AG08396 (cell line): Measurements from ENCODE around the gene CEP72.
"Not testable (repeated sequence)": the region's sequence is repeated elsewhere in the genome, so short reads cannot be mapped to it uniquely, and the experiment has no call there.

Experiments used
- DNase-seq: peaks from one replicate; pipeline ENCODE4 v3.0.0; 2012; ENCODE audit warnings: low spot score, mixed read lengths

Gene CEP72

DNA sequence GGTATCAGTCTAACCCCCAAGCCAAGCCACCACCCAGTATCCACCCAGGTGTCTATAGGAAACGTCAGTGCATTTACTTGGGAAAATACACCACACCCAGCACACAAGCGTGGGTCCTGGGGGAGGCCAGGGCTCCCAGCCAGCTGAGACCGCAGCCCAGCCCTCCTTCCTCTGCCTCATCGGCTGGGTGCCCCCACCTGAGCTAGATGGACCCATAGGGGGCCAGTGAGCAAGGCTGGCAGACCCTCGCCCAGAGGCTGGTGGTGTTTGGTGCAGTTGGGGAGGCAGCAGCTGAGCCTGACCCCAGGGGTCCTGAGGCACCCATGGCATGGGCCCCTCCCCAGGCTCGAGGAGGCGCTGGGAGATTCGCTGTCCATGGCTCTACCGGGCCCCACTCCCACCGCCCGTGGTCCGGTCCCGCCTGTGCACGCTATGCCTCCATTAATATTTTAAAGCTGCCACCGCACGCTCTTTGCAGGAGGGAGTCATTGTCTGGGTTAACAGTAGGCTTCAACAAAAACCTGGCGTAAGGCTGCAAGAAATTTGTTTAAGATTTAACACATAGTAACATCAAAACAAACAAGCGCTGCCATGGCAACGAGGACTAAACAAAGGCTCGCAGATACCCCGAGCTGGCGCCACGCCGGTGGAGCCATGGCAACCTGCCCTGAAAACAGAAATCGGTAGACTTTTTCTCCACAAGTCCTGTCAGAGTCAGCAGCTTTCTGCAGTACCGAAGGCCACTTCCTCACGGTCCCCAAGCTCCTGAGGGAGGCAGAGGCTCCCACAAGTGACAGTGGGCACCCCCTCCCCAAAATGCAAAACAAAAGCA lies 60.4 kb downstream of the CEP72 start:
- DNase-seq: peak; percentile 81

DNA sequence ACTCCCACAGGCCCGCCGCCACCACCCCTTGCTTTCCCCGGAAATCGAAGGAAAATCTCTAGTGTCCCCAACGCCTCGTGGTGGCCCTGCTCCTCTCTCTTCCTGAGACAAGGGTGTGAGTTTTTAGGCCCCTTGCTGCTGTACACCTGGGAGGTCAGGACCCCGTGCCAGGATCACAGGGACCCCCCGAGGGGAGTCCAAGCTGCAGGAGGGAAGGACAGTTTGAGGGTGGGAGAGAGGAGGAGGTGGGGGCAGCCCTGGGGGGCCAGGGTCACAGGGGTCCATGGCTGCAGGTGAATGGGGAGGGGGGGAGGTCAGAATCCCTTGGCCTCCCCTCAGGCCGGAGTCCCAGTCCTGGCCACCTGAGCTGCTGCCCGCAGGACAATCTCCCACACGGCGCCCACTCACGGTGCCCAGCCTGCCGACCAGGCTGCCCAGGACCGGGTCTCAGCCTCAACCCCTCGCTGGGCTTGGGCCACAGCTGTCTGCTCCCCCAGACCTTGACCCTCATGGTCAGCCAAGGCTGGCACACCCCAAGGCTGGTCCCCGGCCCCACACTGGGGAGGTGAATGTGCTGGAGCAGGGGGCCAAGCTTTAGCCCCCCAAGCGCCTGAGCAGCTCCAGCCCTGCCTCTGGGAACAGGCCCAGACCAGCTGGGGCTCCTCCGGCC lies 61.2 kb downstream of the CEP72 start:
- DNase-seq: no peak

DNA sequence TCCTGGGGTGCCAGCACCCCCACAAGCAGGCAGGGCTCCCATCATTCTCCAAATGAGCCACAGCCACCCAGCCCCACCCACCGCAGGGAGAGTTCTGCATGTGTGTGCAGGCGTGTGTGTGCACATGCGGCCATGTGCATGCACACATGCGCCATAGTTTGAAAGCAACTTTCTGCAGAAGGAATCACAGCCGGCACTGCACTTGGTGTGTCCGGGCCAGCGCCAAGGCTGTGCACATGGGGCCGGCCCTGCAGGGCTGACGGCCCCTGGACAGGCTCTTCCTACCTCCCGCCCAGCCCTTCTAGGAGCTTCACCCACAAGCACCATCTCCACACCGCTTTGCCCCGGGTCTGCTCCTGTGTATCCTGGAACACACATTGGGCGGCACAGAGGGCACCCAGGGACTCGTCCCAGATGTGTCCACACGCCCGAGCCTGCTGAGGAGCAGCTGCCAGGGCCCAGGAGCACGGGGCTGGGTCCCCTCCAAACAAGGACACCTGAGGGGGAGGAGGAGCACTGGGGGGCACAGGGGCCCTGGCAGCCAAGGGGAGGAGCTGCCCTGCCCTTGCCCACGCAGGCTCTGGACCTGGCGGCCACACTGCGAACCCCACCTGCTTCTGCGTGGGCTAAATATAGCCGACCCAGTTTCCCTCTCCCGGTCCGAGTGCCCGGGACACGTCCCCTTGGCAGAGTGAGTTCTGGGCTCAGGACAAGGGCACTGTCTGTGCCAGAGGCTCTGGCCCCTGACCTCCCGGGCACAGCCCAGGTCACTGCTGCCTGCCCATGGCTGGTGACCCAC lies 61.9 kb downstream of the CEP72 start:
- no peak for DNase-seq

DNA sequence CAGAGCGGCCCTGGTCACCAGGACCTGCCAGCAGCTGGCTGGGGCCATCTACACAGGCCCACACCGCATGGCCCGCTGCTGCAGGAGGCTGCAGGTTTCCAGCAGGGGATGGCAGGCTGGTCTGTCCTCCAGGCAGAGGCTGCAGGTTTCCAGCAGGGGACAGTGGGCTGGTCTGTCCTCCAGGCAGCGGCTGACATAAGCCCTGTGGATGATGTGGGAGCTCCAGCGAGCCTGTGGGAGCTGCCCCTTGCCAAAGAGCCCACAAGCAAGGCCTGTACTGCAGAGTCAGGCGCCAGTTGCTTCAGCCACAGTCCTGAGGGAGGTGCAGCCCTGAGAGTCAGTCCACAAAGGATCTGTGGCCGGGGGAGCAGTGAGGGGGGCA lies 62.5 kb downstream of the CEP72 start:
- DNase-seq: no peak

DNA sequence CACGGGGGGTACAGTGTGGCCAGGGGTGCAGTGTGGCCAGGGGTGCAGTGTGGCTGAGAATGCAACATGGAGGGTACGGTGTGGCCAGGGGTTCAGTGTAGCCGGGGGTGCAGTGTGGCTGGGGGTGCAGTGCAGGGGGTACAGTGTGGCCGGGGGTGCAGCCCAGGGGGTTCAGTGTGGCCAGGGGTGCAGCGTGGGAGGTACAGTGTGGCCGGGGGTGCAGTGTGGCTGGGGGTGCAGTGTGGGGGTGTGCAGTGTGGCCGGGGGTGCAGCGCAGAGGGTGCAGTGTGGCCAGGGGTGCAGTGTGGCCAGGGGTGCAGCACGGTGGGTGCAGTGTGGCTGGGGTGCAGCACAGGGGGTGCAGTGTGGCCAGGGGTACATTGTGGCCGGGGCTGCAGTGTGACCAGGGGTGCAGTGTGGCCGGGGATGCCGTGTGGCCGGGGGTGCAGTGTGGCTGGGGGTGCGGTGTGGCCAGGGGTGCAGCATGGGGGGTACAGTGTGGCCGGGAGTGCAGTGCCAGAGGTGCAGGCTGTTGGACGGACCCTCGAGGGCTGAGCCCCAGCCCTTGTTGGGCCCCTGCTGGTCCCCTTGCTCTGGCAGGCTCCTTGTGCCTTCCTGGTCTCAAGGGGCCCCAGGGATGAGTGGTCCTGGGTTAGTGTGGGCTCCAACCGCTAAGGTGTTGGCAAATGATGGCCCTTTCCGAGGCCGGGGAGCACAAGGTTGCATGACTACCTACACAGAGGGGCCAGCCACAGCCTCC lies 63.2 kb downstream of the CEP72 start:
- no peak for DNase-seq

DNA sequence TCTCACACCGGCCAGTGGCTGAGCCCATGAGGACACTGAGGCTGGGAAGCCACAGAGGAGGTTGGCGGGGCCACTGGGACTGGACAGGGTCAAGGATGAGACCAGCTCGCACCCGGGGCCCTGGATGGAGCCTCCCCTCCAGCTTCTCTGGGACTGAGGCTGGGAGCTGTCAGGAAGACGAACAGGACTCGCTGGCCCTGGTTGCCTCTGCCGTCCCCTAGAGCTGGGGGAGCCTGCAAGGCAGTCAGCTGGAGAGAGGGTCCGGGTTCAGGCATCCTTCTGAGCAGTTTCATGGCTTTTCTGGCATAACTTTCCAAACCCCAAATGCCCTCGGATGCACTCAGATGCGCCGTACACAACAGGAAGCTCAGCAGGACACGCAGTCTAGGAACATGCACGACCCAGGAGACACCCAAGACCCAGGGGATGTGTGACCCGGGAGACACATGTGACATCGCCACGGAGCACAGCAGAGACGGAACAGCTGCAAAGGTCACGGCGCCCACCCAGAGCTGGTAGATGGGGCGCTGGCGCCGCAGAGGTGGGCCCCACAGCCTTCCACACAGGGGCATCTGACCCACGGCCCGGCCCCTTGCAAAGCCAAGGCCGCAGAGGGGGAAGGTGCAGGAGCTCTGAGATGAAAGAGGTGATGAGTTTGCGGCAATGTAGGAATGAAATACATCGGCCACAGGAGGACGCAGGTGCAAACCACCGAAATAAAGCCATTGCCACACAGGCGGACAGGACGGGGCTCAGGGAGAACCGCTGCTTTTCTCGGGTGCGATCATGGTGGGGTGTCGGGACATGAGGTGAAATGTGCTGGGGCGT lies 63.9 kb downstream of the CEP72 start:
- no peak for DNase-seq

DNA sequence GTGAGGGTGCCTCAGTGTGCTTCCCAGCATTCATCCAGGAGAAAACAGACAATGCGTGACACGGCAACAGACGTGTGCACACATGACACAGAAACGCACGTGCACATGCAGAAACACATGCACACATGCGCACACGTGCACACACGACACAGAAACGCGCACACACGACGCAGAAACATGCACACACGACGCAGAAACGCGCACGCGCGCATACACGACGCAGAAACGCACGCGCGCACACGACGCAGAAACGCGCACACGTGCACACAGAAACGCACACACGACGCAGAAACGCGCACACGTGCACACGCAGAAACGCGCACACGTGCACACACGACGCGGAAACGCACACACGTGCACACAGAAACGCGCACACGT lies 64.5 kb downstream of the CEP72 start:
- no peak for DNase-seq

DNA sequence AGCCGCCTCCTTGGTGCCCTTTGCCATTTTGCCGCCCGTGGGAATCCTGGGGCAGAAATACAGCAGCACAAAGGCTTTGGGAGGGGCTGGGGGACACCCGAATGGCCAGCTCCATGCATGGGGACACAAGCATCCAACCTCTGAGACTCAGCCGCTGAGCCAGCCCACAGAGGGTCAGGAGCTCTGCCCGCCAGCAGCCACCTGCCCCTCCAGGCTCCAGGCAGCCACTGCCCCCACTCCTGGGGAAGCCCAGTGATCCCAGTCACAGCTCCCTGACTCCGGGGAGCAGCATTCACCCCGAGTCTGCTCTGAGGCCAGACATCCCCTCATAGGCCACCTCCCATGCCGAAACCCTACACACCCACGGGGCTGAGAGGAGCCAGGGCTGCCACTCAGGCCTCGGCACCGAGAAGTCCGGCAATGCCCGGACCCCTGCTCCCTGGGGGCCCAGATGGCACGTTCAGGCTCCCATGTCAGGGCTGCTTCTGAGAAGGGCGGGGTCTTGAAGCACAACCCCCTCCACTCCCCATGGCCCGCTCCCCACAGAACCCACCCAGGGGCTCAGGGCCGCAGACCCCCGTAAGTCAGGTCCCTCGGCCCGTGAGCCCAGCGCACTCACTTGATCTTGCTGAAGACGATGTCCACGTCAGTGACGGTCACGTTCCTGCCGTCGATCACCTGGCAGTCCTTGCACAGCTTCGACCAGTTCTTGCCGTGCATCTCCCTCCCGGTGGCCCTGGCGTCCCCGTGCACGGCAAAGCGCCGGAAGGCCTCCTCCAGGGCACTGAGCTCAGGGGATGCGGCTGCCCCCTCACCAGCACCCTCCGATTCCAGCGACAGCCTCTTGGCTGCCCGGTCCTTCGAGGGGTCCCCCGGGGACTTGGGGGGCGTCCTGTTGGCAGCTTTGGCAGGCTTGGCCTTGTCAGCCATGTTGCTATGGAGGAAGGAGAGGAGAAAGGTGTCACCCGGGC lies 65.3 kb downstream of the CEP72 start:
- DNase-seq: no peak

DNA sequence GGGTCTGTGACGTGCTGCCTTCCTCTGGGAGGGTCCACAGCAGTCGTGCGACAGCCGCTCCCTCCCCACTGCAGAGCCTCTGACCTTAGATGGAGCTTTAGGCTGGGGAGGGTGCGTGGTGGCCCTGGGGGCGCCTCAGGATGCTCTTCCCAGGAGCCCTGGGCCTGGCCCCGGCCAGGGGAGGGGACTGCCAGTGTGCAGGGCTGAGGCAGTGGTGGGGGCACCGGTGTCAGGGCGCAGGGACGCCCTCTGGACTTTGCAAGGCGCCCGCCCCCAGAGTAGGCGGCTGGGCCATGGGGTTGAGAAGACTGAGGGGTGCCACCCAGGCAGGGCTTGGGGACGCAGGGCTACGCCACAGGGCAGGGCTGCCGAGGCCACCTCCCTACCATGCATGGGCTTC lies 66.4 kb downstream of the CEP72 start:
- DNase-seq: not testable (repeated sequence)

DNA sequence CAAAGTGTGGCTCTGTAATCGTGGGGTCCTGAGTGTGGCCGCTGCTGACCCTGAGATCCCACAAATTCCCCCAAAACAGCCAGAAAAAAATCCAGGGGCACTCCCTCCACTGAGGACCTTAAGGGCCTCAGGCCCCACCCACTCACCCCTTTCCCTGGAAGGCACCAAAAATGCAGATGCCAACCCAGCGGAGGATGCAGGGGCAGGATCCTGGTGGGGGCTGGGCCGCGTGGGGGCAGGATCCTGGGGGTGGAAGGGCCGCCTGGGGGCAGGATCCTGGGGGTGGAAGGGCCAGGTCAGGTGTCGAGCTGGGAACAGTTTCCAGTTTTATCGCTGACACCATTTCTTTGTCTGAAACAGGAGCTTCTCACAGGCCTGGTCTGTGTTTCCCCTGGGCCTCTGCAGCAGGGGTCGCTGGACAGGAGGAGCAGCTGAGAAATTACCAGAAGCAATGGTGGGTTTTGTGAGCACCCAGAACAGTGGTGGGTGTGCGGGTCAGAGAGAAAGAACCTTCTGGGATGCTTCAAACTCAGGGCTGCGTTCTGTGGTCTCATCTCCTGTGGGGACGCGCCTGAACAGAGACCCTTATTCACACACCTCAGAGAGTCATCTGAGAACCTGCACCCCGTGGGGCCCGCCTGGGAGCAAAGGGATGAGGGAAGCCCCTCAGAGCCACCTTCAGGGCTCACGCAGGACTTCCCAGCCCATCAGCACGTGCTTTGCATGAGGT lies 67.2 kb downstream of the CEP72 start:
- DNase-seq: not testable (repeated sequence)

DNA sequence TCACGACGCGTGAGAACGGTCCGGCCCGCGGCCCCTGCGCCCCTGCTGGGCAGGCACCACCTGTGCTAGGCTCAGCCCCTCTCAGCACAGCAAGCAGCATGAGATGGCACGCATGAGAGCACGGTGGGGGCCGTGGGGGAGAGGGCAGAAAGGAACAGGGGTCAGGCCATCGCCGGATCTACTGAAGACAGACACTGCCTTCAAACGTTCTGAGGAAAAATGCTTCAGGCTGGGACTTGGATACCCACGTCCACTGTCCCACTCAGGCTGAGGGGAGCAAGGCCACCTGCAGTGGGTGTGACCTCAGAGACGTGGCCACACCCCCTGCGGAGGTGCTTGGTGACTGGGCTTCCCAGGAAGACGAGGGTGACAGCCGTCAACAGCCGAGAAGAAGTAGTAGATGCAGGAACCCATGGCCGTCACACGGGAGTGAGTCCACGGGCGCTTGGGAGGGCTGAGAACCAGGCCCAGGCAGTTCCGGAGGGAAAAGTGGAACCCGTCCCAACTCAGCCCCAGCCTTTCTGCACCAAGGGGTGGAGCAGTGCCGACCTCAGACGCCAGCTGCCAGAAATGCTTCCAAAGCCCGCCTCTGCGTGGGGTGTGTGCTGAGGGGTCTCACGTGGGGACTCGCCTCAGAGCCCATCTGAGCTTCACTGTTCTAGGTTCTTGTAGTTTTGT lies 68.1 kb downstream of the CEP72 start:
- DNase-seq: not testable (repeated sequence)

DNA sequence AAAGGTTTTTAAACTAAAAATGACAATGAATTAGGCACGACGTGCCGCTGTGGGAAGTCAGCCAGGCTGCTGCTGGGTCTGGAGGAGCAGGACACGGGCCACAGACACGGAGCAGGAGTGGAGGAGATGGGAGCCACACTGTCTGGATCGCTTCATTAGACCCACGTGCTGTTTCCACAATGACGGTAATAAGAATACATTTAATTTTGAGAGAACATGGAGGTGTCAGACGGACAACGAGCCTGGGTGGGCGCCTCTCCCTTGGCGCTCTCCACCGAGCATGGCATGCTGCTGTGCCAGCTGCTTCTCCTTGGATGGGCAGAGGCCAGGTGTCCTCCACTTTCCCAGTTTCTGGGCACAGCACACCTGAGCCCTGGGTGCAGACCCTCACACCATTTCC lies 68.7 kb downstream of the CEP72 start:
- not testable (repeated sequence) for DNase-seq

DNA sequence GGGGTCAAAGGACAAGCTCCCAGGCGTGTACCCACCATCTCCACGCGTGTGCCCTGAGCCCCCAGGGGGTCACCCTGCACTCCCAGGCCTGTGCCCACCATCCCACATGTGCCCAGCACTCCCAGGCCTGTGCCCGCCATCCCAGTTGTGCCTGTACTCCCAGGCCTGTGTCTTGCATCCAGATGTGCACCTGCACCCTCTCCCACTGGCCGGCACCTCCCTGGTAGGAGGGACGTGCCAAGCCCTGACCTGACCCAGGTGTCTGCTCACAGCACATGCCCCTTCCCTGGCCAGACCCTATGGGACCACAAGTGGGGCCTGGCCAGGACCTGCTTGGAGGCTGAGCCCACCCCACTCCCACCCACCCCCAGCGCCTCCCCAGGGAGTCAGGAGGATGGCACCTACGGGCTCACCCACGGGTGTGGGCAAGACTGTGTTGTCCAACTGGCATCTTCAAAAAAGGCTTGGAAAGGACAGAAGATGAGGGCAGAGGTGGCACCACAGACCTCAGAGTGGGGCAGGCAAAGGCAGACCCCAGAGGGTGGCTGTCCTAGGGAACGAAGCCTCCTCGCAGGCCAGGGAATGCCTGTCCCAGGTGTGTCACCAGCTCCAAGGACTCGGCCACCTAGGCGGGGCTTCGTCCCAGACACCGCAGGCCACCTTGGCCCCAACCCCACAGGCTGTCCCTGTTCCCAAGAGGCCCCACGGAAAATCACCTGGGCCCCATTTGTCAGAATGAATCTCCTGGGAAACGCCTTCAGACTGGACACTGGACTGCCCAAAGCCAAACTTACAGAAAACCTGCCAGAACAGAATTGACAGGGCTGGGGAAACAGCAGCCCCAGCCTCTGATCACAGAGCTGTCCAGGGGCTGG lies 69.4 kb downstream of the CEP72 start:
- not testable (repeated sequence) for DNase-seq

DNA sequence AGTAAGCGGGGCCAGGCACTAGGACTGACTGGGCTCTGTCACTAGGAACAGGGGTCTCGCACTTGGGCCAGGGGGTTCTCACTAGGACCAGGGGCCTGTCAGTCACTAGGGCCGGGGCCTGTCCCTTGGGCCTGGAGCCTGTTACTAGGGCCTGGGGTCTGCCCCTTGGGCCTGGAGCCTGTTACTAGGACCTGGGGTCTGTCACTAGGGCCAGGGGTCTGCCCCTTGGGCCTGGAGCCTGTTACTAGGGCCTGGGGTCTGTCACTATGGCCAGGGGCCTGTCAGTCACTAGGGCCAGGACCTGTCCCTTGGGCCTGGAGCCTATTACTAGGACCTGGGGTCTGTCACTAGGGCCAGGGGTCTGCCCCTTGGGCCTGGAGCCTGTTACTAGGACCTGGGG lies 70.1 kb downstream of the CEP72 start:
- DNase-seq: not testable (repeated sequence)

DNA sequence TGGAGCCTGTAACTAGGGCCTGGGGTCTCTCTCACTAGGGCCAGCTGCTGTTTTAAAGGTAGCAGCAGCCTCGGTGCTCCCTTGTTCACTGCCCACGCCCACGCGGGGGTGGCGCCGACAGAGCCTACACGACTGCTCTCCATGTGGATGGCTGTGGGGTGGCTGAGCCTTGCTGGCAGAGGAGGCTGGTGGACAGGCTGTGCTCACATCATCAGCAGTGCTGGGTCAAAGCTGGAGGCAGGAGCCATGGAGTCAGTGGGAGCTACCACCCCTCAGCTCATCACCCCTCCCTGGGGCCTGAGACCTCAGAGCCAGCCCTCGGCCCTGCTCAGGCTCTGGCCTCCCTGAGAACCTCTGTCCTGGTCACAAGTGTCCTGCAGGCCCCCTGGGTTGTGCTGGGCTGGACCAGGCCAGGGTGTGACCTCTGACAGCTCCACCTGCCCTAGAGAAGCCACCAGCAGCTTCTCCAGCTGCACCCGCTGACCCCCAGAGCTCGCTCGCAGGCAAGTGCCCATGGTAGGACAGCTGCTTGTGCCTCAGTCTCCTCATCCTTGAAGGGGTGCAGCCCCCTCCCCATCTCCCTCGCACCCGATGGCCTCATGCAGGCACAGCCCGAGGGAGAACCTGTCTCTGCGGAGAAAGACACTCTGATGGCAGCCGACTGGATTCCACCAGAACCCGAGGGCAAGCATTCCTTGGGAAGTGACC lies 70.7 kb downstream of the CEP72 start:
- not testable (repeated sequence) for DNase-seq

DNA sequence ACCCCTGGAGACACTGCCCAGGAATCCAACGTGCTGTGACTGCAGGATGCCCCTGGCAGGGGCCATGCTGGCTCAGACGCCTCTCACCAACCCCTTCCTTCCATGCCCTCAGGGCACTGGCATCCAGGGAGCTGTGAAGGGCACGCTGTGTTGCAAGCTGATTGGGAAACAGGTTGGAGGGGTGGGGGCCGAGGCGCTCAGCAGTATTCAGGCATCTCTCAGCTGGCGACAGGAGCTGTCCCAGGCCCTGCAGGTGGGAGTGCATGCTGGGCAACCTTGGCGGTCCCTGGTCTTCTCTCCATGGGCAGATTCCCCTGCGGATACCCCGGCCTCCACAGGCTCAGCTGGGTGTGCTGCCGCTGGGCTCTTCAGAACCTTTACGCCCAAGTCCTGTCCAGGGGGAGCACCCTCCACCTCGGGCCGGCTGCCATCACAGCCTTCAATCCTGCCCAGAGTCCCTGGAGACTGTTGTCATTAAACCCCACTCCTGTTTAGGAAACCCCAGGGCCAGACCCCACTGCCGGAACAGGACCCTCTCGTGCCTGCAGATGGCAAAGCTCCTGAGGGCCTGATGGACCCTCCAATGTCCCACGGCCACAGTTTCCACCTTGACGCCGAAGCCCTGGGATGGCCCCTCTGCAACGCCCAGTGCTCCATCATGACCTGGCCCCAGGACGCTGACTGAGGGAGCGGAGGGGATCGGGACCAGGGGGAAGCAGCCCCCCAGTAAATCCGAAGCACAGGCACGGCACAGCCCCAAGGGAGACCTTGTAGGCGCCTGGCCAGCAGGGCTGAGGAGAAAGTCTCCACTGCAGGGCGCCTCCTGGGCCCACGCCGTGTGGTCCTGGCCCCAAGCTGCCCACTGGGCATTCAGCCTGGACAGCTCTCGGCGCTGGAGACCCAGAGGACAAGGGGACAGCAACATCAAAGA lies 71.7 kb downstream of the CEP72 start:
- no peak for DNase-seq
